KMS-11 (cell line): ENCODE data around the gene SGSH.
A peak's percentile ranks its signal among the peaks of the same experiment; 100 is the strongest.

Experiments
- H2AFZ ChIP-seq: fragments of 200-600 bp; sonication (generic); 2 replicates; pipeline ENCODE4 v1.6.1; 2016; ENCODE audit warnings: antibody characterized with exemption, mixed run types, low read depth
- H3K27ac ChIP-seq: fragments of 200-600 bp; sonication (generic); 2 replicates; pipeline ENCODE4 v1.6.1; 2016; ENCODE audit warnings: mild to moderate bottlenecking, mixed run types
- H3K27me3 ChIP-seq: fragments of 200-600 bp; sonication (generic); 2 replicates; pipeline ENCODE4 v1.6.1; 2017; ENCODE audit warnings: mild to moderate bottlenecking, low read depth, mixed run types, moderate library complexity; ENCODE audit not compliant: insufficient read depth
- H3K36me3 ChIP-seq: fragments of 200-600 bp; sonication (generic); 2 replicates; pipeline ENCODE4 v1.6.1; 2017; ENCODE audit warnings: mild to moderate bottlenecking, mixed run types; ENCODE audit not compliant: insufficient read depth
- H3K4me1 ChIP-seq: fragments of 200-600 bp; sonication (generic); 2 replicates; pipeline ENCODE4 v1.6.1; 2016; ENCODE audit warnings: mild to moderate bottlenecking, low read depth, mixed run types; ENCODE audit not compliant: poor library complexity, severe bottlenecking
- H3K4me2 ChIP-seq: fragments of 200-600 bp; sonication (generic); 2 replicates; pipeline ENCODE4 v1.7.0; 2016; ENCODE audit warnings: mild to moderate bottlenecking, mixed run types
- H3K4me3 ChIP-seq: fragments of 200-600 bp; sonication (generic); IDR thresholded peaks from 2 replicates; pipeline ENCODE4 v1.6.1; 2017; ENCODE audit warnings: low read depth, low read length, mixed read lengths; ENCODE audit not compliant: insufficient read depth
- H3K79me2 ChIP-seq: fragments of 200-600 bp; sonication (generic); 2 replicates; pipeline ENCODE4 v1.6.1; 2016; ENCODE audit warnings: low read depth, mixed run types; ENCODE audit not compliant: insufficient read depth
- H3K9ac ChIP-seq: fragments of 200-600 bp; sonication (generic); 2 replicates; pipeline ENCODE4 v1.6.1; 2016; ENCODE audit warnings: mild to moderate bottlenecking, mixed run types
- H4K20me1 ChIP-seq: fragments of 200-600 bp; sonication (generic); 2 replicates; pipeline ENCODE4 v1.6.1; 2016; ENCODE audit warnings: mild to moderate bottlenecking, mixed run types; ENCODE audit not compliant: insufficient read depth
- TF ChIP-seq, protein P1 (sequence below): fragments of 200-600 bp; sonication (generic); conservative IDR thresholded peaks from 2 replicates; pipeline ENCODE4 v1.6.1; 2017; ENCODE audit warnings: low read depth, mild to moderate bottlenecking, antibody characterized with exemption, low read length, moderate library complexity, mixed read lengths

SGSH gene

DNA sequence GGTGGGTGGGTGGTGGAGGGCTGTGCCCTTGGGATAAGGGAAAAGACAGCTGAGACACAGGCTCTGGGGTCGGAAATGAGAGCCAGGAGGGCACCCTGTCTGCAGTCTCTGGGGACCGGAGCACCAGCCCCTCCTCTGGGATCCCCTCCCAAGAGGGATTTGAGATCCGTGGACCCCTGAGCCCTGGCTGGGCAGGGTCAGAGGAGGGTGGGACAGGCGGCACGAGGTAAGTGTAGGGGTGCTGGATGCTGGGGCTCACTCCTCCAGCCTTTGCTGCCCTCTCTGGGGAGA, 425 bp downstream of the SGSH start:
- Histone ChIP-seq H3K4me2 (peak overlapping the region; percentile 65), H2AFZ (peak overlapping the region; percentile 39; the same call in 1 of the 2 replicates), H3K27me3 (no peaks in the 10 kb centered on the region), H3K4me3 (no peak overlapping the region), H3K36me3 (no peaks in the 10 kb centered on the region), H3K4me1 (peaks cover 14% of the 10 kb centered on the region), H3K79me2 (peaks cover 13% of the 10 kb centered on the region; the same call in 1 of the 2 replicates), H3K27ac (peak overlapping the region; percentile 81), H4K20me1 (no peaks in the 10 kb centered on the region), H3K9ac (peak overlapping the region; percentile 91)
- TF ChIP-seq, protein P1, sequence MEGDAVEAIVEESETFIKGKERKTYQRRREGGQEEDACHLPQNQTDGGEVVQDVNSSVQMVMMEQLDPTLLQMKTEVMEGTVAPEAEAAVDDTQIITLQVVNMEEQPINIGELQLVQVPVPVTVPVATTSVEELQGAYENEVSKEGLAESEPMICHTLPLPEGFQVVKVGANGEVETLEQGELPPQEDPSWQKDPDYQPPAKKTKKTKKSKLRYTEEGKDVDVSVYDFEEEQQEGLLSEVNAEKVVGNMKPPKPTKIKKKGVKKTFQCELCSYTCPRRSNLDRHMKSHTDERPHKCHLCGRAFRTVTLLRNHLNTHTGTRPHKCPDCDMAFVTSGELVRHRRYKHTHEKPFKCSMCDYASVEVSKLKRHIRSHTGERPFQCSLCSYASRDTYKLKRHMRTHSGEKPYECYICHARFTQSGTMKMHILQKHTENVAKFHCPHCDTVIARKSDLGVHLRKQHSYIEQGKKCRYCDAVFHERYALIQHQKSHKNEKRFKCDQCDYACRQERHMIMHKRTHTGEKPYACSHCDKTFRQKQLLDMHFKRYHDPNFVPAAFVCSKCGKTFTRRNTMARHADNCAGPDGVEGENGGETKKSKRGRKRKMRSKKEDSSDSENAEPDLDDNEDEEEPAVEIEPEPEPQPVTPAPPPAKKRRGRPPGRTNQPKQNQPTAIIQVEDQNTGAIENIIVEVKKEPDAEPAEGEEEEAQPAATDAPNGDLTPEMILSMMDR = no peak

DNA sequence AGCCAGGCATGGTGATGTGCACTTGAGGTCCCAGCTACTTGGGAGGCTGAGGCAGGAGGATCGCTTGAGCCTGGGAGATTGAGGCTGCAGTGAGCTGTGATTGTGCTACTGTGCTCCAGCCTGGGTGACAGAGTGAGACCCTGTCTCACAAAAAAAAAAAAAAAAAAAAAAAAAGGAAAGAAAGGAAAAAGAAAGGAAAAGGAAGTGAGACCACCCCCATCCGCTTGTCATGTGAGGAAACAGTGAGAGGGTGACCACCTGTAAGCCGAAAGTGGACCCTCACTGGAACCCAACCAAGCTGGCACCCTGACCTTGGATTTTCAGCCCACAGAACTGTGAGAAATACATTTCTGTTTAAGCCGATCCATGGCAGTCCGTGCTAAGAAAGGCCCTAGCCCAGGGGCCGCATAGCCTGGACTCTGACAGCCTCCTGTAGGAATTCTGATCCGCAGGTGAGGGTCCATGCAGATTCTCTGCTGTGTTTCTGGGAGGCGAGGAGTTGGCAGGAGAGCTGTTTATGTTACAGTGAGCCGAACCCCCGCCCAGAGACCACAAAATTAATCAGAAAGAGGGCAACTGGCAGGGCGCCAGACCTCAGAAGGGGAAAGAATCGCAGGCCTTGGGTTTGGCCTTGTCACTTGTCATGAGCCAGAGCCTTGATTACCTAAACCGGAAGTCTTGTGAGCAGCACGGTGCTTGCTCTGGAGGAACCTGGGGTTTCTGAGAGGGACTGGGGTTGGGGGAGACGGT, 945 bp downstream of the SGSH start:
- H3K27me3 ChIP-seq = no peaks in the 10 kb centered on the region
- peak overlapping the region; percentile 91 for H3K9ac ChIP-seq
- H2AFZ ChIP-seq = no peak overlapping the region

DNA sequence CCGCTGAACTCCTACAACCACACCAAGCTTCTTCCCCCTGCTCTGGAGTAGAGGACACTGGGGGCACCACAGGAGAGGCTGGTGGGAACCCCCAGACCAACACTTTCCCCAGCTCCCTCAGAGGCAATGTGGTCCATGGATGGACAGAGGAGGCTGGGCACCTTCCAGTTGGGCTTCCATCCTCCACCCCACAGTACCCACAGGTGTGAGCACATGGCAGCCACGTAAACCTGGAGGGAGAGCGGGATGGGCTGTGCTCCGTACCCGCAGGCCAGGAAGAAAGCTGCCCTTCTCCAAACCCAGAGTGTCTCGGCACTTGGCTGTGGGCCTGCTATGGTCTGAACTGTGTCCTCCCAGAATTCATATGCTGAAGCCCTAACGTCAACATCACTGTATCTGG, 1.7 kb downstream of the SGSH start:
- peaks cover 13% of the 10 kb centered on the region; the same call in 1 of the 2 replicates for H3K79me2 ChIP-seq
- H3K4me3 ChIP-seq = no peak overlapping the region
- no peak overlapping the region for H3K9ac ChIP-seq
- H3K36me3 ChIP-seq = no peaks in the 10 kb centered on the region
- TF ChIP-seq, protein P1 = no peak
- no peaks in the 10 kb centered on the region for H3K27me3 ChIP-seq
- H3K27ac ChIP-seq = no peak overlapping the region
- peak overlapping the region; percentile 65; the same call in 1 of the 2 replicates for H3K4me2 ChIP-seq
- no peaks in the 10 kb centered on the region for H4K20me1 ChIP-seq
- peaks cover 14% of the 10 kb centered on the region for H3K4me1 ChIP-seq
- no peak overlapping the region for H2AFZ ChIP-seq

More for the DNA sequence above, 945 bp downstream of the SGSH start:
- no peak overlapping the region for H3K4me3 ChIP-seq
- H3K27ac ChIP-seq = peak overlapping the region; percentile 81
- no peaks in the 10 kb centered on the region for H4K20me1 ChIP-seq
- no peaks in the 10 kb centered on the region for H3K36me3 ChIP-seq
- peak overlapping the region; percentile 65 for H3K4me2 ChIP-seq
- H3K79me2 ChIP-seq = peaks cover 13% of the 10 kb centered on the region; the same call in 1 of the 2 replicates
- TF ChIP-seq, protein P1 = no peak
- H3K4me1 ChIP-seq = peaks cover 14% of the 10 kb centered on the region

DNA sequence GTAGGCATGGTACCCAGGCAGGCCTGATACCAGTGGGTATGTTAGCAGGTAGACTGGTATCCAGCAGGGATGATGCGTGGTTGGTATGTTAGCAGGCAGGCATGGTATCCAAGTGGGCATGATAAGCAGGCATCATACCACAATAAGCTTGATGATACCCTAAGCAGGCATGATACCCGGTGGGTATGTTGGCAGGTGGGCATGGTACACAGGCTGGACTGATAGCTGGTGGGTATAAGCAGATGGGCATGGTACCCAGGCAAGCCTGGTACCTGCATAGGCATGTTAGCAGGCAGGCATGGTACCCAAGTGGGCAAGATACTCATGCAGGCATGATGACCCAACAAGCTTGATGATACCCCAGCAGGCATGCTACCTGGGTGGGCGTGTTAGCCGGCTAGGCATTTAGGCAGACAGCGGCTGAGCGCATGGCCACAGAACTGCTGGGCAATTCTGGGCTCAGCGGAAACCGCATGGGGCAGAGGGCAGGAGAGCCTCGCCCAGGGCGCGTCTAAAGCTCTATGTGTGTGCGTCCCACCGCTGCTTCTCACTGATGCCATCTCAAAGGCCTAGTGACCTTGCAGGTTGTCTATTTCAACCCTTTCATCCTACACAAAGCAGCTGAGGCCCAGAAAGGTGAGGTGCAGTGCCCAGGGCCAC, 2.3 kb downstream of the SGSH start:
- no peaks in the 10 kb centered on the region for H4K20me1 ChIP-seq
- H3K4me1 ChIP-seq = peaks cover 14% of the 10 kb centered on the region
- H3K27me3 ChIP-seq = no peaks in the 10 kb centered on the region
- no peak overlapping the region for H3K4me2 ChIP-seq
- no peak overlapping the region for H3K27ac ChIP-seq
- H3K79me2 ChIP-seq = peaks cover 13% of the 10 kb centered on the region; the same call in 1 of the 2 replicates
- TF ChIP-seq, protein P1 = no peak
- H3K9ac ChIP-seq = no peak overlapping the region
- H2AFZ ChIP-seq = no peak overlapping the region
- no peaks in the 10 kb centered on the region for H3K36me3 ChIP-seq
- H3K4me3 ChIP-seq = no peak overlapping the region
